GM21786 (cell line): ENCODE measurements around the gene ERC1.

ENCODE experiments used
- ATAC-seq: cut with Tn5 transposase; IDR thresholded peaks from one replicate; pipeline ENCODE4 v1.9.1; 2021; ENCODE audit not compliant: unreplicated experiment

ERC1 gene

GRCh38 chr12:1502379-1502720, 511.3 kb downstream of the ERC1 start:
- ATAC-seq = no peak

- no peak for ATAC-seq
Observed at GRCh38 chr12:1502831-1503230, 511.8 kb downstream of the ERC1 start.

DNA sequence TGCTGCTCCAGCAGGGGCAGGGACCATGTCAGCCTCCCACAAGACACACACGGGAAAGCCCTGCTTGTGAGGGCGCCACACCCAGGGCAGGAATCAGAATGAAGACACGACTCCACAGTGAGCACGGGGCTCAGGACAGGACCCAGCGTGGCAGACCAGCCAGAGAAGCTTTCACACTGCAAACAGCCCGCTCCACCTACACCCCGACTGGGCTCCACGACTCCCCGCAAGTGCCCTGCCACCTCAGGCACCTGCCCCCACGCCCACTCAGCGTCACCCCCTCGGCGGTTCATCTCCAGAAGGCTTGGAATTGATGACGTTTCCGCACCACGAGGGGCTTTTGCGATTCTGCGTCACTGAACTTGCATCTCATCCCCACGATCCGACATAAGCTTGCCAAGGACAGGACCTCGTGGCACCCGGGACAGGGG, 512.3 kb downstream of the ERC1 start:
- ATAC-seq = no peak

DNA sequence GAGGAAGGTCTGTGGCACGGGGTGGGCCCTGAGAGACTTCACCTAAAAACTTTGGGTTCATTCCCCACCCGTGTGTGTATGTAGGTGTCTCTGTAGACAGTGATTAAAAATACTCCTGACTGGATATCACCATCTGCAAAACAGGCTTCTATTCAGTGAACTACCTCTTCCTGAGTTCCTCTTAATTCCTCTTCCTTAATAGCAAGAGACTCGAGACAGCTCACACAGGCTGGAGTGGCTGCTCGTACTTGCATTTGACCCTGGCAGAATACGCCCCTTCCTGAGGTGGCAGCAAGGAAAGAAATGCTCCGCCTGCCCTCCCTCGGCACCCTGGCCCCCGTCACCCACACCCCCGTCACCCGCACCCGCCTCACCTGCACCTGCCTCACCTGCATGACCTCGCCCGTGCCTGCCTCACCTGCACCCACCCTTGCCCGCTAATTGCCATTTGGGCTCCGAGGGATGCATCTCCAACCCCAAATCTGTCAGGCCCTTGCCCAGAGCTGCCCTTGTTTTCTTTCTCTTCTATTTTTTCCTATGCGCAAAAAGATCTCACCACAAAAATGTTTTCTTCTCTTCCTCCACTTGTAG, 513.4 kb downstream of the ERC1 start:
- ATAC-seq = no peak

- no peak for ATAC-seq
Observed at GRCh38 chr12:1504895-1505311, 513.9 kb downstream of the ERC1 start.

- ATAC-seq = no peak
Observed at GRCh38 chr12:1505576-1505975, 514.6 kb downstream of the ERC1 start.

DNA sequence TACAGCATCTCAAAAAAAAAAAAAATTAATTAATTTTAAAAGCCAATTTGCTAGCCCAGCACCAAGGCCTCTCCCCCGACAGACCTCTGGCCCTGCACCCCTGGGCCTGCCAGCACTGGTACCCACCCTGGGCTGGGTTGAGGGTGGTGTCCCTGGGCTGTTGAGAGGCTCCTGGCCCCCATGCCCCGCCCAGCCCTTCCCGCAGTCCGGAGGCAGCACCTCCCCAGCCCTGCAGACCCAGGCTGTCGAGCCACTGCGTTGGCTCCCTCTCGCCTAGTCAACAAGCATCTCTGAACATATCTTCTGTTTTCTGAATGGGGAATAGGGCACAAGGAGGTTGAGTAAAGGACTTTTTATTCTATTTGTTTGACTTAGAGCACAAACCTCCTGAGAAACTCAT, 516.3 kb downstream of the ERC1 start:
- ATAC-seq = no peak

- ATAC-seq = no peak
Observed at GRCh38 chr12:1509413-1510052, 518.5 kb downstream of the ERC1 start.

DNA sequence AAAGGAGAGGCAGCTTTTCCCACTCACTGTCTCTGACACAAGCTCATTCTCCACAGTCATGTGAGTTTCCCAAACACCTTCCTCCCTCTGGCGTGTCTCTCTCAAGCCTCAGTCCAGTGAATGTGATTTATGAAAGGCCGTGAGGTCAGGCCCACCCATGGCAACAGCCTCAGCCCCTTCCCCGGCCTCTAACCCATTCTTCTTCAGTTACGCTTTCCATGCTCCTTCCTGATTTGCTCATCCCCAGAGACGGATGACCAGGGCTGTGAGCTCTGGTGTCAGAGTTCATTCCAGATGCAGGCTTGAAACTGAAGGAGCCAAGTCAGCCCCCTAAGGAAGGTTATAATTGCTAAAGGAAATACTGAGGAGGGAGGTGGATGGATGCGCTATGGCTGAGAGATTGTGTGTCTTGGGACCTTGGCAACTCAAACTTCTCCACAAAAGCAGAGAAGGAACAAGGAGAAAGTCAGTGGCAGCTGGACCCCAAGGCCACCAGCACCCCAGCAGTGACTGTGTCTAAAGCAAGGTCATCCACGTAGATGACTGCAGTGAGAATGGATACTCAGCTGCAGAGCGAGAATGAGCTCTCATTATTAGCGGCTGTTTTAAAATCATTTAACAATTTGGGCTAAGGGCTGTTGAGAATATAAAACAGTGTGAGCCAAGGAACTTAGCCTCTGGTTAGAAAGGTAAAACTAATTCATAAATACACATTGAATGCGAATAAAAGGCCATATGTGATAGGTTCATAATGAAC, 519.2 kb downstream of the ERC1 start:
- ATAC-seq = no peak

- no peak for ATAC-seq
Observed at GRCh38 chr12:1515010-1515409, 524.0 kb downstream of the ERC1 start.

- no peak for ATAC-seq
Observed at GRCh38 chr12:1515428-1515827, 524.4 kb downstream of the ERC1 start.

DNA sequence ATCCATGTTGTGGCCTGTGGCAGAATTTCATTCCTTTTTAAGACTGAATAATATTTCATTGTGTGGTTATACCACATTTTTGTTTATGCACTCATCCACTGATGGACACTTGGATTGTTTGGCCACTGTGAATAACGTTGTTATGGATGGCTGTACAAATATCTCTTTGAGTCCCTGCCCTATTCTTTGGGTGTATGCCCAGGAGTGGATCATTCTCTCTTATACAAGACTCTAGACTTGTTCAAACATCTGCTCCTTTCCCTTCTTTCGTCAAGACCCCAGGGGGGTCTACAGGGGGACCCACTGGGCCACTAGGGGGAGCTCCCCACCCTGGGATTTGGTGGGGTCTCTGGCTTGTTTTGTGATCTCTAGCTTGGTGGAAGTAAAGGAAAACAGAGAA, 526.0 kb downstream of the ERC1 start:
- no peak for ATAC-seq

- no peak for ATAC-seq
Observed at GRCh38 chr12:1517734-1518525, 526.9 kb downstream of the ERC1 start.

DNA sequence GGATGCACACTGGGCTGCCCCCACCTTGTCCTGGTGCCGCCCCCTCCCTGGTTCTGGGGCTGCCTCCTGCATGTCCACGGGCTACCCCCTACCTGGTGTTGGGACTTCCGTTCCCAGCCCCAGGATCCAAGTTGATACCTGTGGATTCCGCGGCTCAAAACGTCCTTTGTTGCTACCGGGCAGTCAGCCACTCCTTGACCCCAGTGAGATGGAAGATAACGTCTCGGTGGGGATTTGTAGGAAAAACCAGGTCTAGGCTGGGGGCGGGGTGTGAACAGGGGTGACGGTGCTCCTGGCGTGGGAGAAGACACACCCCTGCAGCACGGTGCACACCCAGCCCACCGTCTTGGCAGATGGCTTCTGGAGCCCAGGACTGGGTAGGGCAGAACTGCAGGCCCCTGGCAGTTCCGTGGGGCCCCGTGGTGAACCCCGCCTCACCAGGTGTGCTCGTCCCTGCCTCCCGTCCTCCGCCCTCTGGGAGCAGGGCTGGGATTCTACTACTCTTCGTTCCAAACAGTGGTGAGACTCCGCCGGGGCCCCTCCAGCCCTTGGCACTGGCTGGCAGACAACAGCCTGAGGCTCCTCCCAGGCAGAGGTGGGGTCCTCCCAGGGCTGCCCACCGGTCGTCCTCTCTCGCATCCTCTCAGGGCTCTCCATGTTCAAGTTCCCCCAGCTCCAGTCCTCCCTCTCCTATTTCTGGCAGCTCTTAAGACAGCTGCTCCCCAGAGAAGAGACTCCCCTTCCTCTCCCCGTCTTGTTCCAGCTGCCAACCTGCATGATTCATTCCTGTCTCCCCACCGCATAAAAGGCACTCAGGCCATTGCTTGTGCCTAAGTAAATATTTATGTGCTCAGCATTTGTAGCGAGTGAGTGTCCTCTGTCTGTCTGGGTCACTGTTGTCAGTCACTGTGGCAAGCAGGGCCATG, 527.8 kb downstream of the ERC1 start:
- no peak for ATAC-seq

DNA sequence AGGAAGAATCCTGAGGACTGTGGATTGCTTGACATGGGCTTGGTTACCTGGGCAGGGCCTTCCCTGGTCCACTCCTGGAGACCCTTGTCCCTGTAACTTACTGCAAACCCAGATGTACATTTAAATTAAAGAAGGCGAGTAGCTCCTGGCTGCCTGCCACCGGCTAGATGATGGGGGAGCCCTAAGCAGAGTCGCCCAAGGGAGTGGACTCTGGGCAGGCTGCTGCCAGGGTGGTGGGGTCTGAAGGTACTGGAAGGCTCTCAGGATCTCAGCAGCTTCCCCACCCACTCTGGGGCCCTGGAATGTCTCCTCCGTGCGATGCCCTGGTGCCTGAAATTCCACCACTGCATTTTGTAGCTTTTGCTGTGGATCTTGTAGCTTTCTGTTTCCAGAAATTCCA, 528.6 kb downstream of the ERC1 start:
- ATAC-seq = no peak

- ATAC-seq = no peak
Observed at GRCh38 chr12:1523046-1523445, 532.0 kb downstream of the ERC1 start.

DNA sequence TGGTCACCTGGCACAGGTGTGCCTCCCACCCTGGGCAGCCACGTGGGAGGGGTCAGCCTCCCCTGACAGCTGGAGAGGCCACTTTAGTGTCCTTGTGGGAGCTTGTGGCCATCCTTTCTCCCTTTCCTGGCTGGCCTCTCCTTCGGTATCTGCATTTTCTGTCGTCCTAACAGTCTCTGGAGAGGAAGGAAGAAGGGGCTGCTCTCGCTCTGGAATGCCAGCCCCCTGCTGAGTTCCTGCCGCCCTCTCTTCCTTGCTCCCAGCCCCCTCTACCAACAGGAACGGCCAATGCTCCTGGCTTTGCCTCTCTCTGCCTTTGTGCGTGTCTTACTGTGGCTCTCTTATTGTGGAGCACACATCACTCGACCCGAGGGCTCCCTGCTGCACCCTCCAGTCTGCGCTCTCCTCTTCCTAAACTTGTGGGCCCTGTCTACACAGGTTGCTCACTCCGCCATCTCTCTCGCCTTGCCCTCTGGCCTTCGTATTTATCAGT, 532.6 kb downstream of the ERC1 start:
- ATAC-seq = no peak

GRCh38 chr12:1525858-1526257, 534.8 kb downstream of the ERC1 start:
- no peak for ATAC-seq

- ATAC-seq = no peak
Observed at GRCh38 chr12:1527789-1528188, 536.8 kb downstream of the ERC1 start.

GRCh38 chr12:1528791-1529190, 537.8 kb downstream of the ERC1 start:
- ATAC-seq = no peak
